Tibial artery (tissue), 4 donors: ENCODE data around the gene TP63.

Experiments used
- DNase-seq, 2 donors: peaks; one replicate each; pipeline ENCODE4 v3.0.0-alpha.2; 2019
- H3K27ac ChIP-seq, 2 donors: fragments of 200-600 bp; sonication (generic) in 1 of 2; 1 replicate in 1 of 2; 2 replicates in 1 of 2; pipeline ENCODE4 v1.5.1; 2018 to 2019; ENCODE audit warnings: mild to moderate bottlenecking in 1 of 2
- H3K27me3 ChIP-seq, 2 donors: fragments of 200-600 bp; sonication (generic) in 1 of 2; one replicate each; pipeline versions ENCODE4 v1.5.1 to v1.6.0; 2016 to 2019
- H3K36me3 ChIP-seq, 3 donors: fragments of 200-600 bp; sonication (generic) in 2 of 3; one replicate each; pipeline ENCODE4 v1.5.1; 2016 to 2019; ENCODE audit warnings: mild to moderate bottlenecking in 2 of 3
- H3K4me1 ChIP-seq, 4 donors: fragments of 200-600 bp; sonication (generic) in 2 of 4; 1 replicate in 3 of 4; 2 replicates in 1 of 4; pipeline ENCODE4 v1.5.1; 2016 to 2019
- H3K4me3 ChIP-seq, 2 donors: fragments of 200-600 bp; sonication (generic) in 1 of 2; 1 replicate in 1 of 2; 2 replicates in 1 of 2; pipeline ENCODE4 v1.5.1; 2018 to 2019; ENCODE audit warnings: mild to moderate bottlenecking in 2 of 2
- H3K9me3 ChIP-seq, 3 donors: fragments of 200-600 bp; sonication (generic) in 1 of 3; one replicate each; pipeline ENCODE4 v1.5.1; 2016 to 2019
- intact Hi-C: fragments of 100-400 bp; cut with DNase I; formaldehyde crosslinking; loops from one replicate; pipeline ENCODE4 v1.15.0; 2023; ENCODE audit warnings: low total_unique reads
- TF ChIP-seq, protein P1 (sequence below), 2 experiments: fragments of 200-600 bp in 1 of 2; fragments of 450-650 bp in 1 of 2; IDR thresholded peaks; one replicate each; pipeline ENCODE4 v1.5.1; 2017 to 2019; ENCODE audit warnings: antibody characterized with exemption in 2 of 2, mild to moderate bottlenecking in 1 of 2, moderate library complexity in 1 of 2

The TP63 gene

DNA sequence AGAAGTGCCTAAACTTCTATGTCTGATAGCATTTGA lies at the start of gene TP63:
TP63 (plus strand) TSS at position 17 of the 36 bp plus-strand sequence. CDS start 127 bp downstream, outside the sequence.
- Histone ChIP-seq H3K4me1 (peaks cover 0 to 24% (median 10%) of the 10 kb centered on the region in 4 donors), H3K4me3 (peak within 1 kb of the TSS; percentile 4 to 24), H3K9me3 (no peaks in the 10 kb centered on the region), H3K27me3 (no peaks in the 10 kb centered on the region), H3K27ac (peak within 1 kb of the TSS; percentile 47 to 51), H3K36me3 (no peaks in the 10 kb centered on the region)
- no peak for DNase-seq
- TF ChIP-seq, protein P1, sequence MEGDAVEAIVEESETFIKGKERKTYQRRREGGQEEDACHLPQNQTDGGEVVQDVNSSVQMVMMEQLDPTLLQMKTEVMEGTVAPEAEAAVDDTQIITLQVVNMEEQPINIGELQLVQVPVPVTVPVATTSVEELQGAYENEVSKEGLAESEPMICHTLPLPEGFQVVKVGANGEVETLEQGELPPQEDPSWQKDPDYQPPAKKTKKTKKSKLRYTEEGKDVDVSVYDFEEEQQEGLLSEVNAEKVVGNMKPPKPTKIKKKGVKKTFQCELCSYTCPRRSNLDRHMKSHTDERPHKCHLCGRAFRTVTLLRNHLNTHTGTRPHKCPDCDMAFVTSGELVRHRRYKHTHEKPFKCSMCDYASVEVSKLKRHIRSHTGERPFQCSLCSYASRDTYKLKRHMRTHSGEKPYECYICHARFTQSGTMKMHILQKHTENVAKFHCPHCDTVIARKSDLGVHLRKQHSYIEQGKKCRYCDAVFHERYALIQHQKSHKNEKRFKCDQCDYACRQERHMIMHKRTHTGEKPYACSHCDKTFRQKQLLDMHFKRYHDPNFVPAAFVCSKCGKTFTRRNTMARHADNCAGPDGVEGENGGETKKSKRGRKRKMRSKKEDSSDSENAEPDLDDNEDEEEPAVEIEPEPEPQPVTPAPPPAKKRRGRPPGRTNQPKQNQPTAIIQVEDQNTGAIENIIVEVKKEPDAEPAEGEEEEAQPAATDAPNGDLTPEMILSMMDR (IDR thresholded peaks at IDR 0.05): no peak
- intact Hi-C loops: no loop called here

DNA sequence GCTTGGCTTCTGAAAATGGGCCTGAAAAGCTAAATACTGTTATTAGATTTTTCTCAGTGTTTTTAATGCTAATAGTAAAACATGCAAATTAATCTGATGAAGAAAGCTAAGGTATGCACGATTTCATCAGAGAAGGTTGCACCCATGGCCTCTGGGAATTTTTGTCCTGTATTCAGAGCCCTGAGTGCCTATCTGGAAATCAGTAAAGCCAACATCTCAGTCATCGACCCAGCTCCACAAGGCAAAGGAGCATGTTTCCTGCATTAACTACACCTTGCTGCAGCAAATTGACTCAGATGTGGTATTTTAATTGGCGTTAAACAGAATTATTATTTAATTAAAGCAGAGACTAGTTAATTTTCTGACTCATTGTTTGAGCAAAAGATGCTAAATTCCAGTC lies 49.0 kb upstream of the TP63 start:
- Histone ChIP-seq H3K9me3 (no peaks in the 10 kb centered on the region), H3K27ac (no peak overlapping the region), H3K4me3 (no peak overlapping the region), H3K4me1 (no peaks in the 10 kb centered on the region), H3K36me3 (no peaks in the 10 kb centered on the region), H3K27me3 (no peaks in the 10 kb centered on the region)
- intact Hi-C loops: no loop called here
- no peak for DNase-seq
- TF ChIP-seq, protein P1 (IDR thresholded peaks at IDR 0.05): no peak

DNA sequence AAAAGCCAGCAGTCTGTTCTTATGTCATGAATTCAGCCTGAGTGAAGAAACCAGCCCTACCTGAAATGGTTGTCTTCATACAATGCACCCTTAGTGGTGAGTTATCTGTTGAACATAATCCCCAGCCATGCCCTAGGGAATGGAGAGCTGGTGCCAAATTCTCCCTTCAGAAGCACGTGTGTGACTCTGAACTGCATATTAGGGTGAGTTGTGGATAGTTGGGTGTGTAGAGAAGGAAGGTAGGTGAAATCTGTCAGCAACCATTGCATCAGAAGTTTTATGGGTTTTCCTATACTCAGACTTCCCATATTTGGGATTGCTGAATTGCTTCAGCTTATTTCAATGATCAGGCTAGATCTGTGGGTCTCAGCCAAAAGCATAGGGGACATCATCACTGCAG lies 46.5 kb upstream of the TP63 start:
- no peak for DNase-seq
- Histone ChIP-seq H3K4me3 (no peak overlapping the region), H3K4me1 (no peaks in the 10 kb centered on the region), H3K9me3 (no peaks in the 10 kb centered on the region), H3K27me3 (no peaks in the 10 kb centered on the region), H3K36me3 (no peaks in the 10 kb centered on the region), H3K27ac (no peak overlapping the region)
- intact Hi-C loops: no loop called here
- TF ChIP-seq, protein P1 (IDR thresholded peaks at IDR 0.05): no peak

DNA sequence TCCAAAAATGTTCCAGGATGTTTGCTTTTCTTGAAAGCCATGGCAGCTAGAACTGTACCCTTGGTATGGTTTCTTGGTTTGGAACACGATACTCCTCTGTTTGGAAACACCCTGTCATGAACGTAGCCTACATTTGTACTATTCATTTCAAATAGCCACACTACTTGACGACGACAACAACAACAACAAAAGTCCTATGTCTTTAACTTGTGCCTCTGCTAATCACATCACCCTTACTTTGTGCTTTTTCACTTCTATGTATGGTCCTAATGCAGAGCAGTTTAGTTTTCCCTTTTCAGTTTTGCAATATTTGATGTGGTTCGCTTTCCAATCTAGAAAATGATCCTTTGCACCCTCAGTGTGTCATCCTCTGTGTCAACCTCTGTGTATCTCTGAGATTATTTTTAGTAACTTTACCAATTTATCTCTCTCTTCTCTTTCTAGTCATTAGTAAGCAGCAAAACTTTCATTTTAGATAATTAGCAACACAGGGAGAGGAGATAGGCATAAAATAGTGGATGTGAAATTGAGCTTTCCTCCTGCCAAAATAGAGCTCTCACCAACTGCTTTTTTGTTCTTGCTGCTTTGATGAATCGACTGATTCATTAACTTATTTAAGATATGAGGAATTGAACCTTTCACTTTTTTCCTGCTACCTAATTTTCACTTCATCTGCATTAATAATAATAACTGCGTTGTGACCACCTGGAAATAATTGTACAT lies 44.1 kb upstream of the TP63 start:
- Histone ChIP-seq H3K4me1 (no peaks in the 10 kb centered on the region), H3K27me3 (no peaks in the 10 kb centered on the region), H3K36me3 (no peaks in the 10 kb centered on the region), H3K4me3 (no peak overlapping the region), H3K27ac (no peak overlapping the region), H3K9me3 (no peaks in the 10 kb centered on the region)
- TF ChIP-seq, protein P1 (IDR thresholded peaks at IDR 0.05): no peak
- intact Hi-C loops: no loop called here
- DNase-seq: no peak

DNA sequence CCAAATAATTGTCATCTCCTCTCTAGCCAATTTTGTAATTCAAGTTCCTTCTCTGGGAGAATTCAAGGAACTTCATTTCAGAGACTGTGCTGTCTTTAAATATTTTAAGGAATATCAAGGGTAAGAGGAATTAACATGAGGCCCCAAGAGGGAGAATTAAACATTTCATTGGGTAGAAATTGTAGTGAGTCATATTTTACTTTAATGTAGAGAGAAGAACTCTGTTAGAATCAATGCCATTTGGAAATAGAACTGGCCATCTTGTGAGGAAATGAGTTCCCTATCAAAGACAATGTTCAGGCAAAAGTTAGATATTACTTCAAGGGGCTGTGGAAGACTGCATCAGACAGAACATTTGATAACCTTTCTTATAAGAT lies 43.5 kb upstream of the TP63 start:
- no peak for DNase-seq
- no peak overlapping the region for H3K4me3 ChIP-seq
- no peaks in the 10 kb centered on the region for H3K27me3 ChIP-seq
- H3K9me3 ChIP-seq: no peaks in the 10 kb centered on the region
- no peaks in the 10 kb centered on the region for H3K36me3 ChIP-seq
- TF ChIP-seq, protein P1 (IDR thresholded peaks at IDR 0.05): no peak
- H3K4me1 ChIP-seq: no peaks in the 10 kb centered on the region
- no peak overlapping the region for H3K27ac ChIP-seq
- intact Hi-C loops: no loop called here

DNA sequence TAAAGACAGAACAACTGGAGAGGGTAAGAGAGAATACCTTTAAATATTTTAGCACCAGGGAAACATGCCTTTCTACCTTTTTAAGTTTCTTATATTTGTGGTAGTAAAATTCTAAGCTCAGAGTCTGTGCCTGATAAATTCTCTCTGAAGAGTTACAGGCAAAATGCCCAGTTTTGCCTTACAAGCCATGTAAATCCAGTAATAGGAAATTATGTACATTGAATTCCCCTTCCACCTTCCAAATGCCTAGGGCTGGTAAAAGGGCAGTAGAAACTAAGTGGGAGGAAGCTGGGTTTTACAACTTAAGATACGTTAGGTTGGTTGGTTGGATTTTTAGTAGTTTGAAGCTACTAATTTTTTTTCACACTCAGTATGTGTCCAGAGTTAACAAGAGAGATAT lies 43.1 kb upstream of the TP63 start:
- intact Hi-C loops: no loop called here
- Histone ChIP-seq H3K36me3 (no peaks in the 10 kb centered on the region), H3K9me3 (no peaks in the 10 kb centered on the region), H3K27me3 (no peaks in the 10 kb centered on the region), H3K4me3 (no peak overlapping the region), H3K4me1 (no peaks in the 10 kb centered on the region), H3K27ac (no peak overlapping the region)
- no peak for DNase-seq
- TF ChIP-seq, protein P1 (IDR thresholded peaks at IDR 0.05): no peak
